Right atrium auricular region (tissue), 2 donors: ENCODE measurements around the gene RANBP3. TPM values are rescaled to one million over a fixed set of nuclear protein-coding genes. Genes with fewer than 3 reads are reported as not detected.
A peak's percentile ranks its signal among the peaks of the same experiment; 100 is the strongest.
"Not testable (repeated sequence)": the region's sequence is repeated elsewhere in the genome, so short reads cannot be mapped to it uniquely, and the experiment has no call there.

Experiments
- DNase-seq: peaks from one replicate; pipeline ENCODE4 v3.0.0-alpha.2; 2019; ENCODE audit warnings: low spot score
- H3K27ac ChIP-seq, 2 donors: fragments of 200-600 bp; sonication (generic); 1 replicate in 1 of 2; 2 replicates in 1 of 2; pipeline ENCODE4 v1.5.1; 2016 to 2019
- H3K27me3 ChIP-seq, 2 donors: fragments of 200-600 bp; sonication (generic); one replicate each; pipeline versions ENCODE4 v1.5.1 to v1.6.0; 2017 to 2019
- H3K36me3 ChIP-seq: fragments of 200-600 bp; sonication (generic); one replicate; pipeline ENCODE4 v1.5.1; 2016
- H3K4me1 ChIP-seq, 2 donors: fragments of 200-600 bp; sonication (generic); one replicate each; pipeline versions ENCODE4 v1.5.1 to v1.6.0; 2017 to 2019
- H3K4me3 ChIP-seq, 2 donors: fragments of 200-600 bp; sonication (generic); 1 replicate in 1 of 2; 2 replicates in 1 of 2; pipeline ENCODE4 v1.5.1; 2017 to 2019; ENCODE audit warnings: mild to moderate bottlenecking in 1 of 2, moderate library complexity in 1 of 2
- H3K9me3 ChIP-seq, 2 donors: fragments of 200-600 bp; sonication (generic); one replicate each; pipeline ENCODE4 v1.5.1; 2019
- total RNA-seq, 2 donors: library from RNA; depleted of rRNA; stranded (reverse); fragments of >200 nt; gene quantifications; one replicate each; pipeline ENCODE4 v1.1.0, GENCODE V29; 2016
- TF ChIP-seq, protein P1 (sequence below), 2 donors: fragments of 200-600 bp; sonication (generic); IDR thresholded peaks; one replicate each; pipeline ENCODE4 v1.5.1; 2019; ENCODE audit warnings: antibody characterized with exemption in 2 of 2

The RANBP3 gene
- total RNA-seq, 2 donors from 2014 or later, result 53.6 to 54.7 TPM

DNA sequence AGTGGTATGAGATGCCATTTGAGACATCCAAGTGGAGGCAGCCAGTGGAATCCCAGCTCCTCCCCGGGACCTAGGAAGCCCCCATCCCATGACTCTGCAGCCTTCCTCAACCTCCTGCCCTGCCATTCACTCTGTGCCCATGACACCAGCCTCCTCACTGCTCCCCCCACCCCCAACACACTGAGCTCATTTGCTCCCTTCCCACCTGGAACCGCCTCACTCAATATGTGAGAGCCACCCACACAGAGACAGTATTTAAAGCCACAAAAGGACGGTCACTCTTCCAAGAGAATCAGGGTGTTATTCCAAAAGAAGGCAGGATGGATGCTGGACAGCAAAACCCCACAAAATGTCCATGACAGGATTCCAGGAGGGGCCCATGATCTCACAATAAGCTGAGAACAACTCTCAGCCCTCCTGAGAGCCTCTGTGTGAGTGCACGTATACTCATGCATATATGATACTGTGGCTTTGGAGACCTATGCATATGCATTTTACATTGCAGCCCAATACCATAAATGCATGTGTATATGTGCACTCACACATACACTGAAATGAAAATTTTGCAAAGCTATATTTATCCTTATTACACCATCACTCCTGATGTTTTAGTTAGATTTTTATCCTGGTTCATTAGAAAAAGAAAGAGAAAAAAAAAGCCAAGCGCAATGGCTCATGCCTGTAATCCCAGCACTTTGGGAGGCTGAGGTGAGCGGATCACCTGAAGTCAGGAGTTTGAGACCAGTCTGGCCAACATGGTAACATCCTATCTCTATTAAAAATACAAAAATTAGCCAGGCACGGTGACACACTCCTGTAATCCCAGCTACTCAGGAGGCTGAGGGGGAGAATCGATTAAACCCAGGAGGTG is 10.8 kb upstream of the RANBP3 start:
- no peak for DNase-seq
- Histone ChIP-seq H3K4me1 (peaks cover 0 to 14% of the 10 kb centered on the region in 2 donors), H3K9me3 (no peaks in the 10 kb centered on the region), H3K27ac (no peak overlapping the region), H3K4me3 (no peak overlapping the region), H3K27me3 (no peaks in the 10 kb centered on the region), H3K36me3 (peaks cover 3% of the 10 kb centered on the region)
- TF ChIP-seq, protein P1, sequence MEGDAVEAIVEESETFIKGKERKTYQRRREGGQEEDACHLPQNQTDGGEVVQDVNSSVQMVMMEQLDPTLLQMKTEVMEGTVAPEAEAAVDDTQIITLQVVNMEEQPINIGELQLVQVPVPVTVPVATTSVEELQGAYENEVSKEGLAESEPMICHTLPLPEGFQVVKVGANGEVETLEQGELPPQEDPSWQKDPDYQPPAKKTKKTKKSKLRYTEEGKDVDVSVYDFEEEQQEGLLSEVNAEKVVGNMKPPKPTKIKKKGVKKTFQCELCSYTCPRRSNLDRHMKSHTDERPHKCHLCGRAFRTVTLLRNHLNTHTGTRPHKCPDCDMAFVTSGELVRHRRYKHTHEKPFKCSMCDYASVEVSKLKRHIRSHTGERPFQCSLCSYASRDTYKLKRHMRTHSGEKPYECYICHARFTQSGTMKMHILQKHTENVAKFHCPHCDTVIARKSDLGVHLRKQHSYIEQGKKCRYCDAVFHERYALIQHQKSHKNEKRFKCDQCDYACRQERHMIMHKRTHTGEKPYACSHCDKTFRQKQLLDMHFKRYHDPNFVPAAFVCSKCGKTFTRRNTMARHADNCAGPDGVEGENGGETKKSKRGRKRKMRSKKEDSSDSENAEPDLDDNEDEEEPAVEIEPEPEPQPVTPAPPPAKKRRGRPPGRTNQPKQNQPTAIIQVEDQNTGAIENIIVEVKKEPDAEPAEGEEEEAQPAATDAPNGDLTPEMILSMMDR (IDR thresholded peaks at IDR 0.05), result no peak

DNA sequence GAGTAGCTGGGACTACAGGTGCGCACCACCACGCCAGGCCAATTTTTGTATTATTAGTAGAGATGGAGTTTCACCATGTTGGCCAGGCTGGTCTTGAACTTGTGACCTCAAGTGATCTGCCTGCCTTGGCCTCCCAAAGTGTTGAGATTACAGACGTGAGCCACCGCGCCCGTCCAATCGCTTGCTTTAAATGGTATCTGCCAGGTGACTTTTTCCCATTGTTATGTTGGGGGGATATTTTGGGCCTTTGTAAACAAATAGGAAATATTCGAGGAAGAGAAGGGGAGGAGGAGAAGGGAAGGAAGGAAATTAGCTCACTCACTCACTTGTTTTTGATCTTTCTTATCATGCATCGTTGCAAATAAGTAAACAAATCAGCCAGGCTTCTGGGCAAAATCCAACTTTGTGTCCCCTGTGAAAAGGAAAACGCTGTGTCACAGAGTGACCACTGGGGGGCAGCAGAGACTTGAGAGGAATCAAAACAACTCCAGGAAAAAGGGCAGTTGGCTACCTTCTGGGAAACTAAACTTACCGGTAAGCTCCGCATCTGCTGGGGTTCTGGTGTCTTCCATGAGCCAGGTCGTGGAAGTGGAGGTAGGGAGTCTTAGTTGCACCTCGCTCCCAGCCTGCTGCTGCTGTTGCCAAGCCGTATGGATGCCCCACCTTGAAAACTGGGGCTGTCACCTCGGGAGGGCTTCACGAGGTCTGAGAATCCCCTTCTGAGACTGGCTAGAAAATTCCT is 9.3 kb upstream of the RANBP3 start:
- Histone ChIP-seq H3K9me3 (no peaks in the 10 kb centered on the region), H3K4me3 (peak overlapping the region; percentile 16 to 36), H3K4me1 (peaks cover 0 to 10% of the 10 kb centered on the region in 2 donors), H3K36me3 (no peaks in the 10 kb centered on the region), H3K27me3 (no peaks in the 10 kb centered on the region), H3K27ac (no peak overlapping the region)
- peak; percentile 81 for DNase-seq
- TF ChIP-seq, protein P1 (IDR thresholded peaks at IDR 0.05), result peak; percentile 91 to 97

DNA sequence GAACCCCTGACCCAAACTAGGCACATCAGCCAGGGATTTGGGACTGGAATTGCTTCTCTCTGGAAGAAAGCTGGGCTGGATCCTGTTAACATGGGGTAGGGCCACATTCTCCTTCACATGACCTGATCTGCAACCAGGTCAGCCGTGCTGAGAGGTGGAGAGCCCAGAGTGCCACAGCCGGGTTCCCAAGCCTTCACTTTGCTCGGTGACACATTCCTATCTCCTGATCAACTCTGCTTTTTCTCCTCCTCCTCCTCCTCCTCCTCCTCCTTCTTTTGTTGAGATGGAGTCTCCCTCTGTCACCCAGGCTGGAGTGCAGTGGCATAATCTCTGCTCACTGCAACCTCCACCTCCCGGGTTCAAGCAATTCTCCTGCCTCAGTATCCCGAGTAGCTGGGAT is 7.9 kb upstream of the RANBP3 start:
- H3K27ac ChIP-seq, H3K4me1 ChIP-seq, DNase-seq, H3K4me3 ChIP-seq, H3K9me3 ChIP-seq, H3K36me3 ChIP-seq, H3K27me3 ChIP-seq: not testable (repeated sequence)

DNA sequence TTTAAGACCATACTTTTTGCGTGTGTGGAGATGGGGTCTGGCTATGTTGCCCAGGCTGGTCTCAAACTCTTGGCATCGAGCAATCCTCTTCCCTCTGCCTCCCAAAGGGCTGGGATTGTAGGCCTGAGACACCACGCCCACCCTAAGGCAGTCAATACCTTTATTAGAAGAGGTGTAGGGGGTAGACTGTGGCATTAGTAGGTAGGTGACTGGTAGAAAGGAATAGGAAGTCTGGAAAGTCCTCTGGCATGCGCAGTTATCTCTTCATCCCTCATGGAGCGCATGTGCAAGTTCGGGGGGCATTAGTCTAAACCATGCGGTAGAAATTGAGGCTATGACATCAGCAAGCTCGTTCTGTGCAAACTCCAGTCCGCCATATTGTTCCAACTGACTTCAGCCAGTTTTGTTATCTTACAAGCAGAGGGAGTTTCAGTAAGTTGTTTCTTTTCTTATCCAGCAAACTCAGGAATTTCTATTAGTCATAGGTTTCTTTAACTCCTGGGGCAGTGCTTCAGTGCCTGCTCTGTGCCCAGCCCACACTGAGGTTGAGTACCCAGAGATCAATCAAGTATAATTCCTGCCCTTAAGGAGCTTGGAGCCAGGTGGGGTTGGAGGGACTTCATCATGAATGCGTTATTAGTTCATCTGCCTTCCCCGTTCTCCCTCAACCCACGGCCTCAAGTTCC is 7.3 kb upstream of the RANBP3 start:
- no peak overlapping the region for H3K4me3 ChIP-seq
- DNase-seq, result no peak
- H3K27me3 ChIP-seq, result no peaks in the 10 kb centered on the region
- H3K9me3 ChIP-seq, result no peaks in the 10 kb centered on the region
- H3K36me3 ChIP-seq, result no peaks in the 10 kb centered on the region
- TF ChIP-seq, protein P1 (IDR thresholded peaks at IDR 0.05), result no peak
- H3K27ac ChIP-seq, result no peak overlapping the region
- H3K4me1 ChIP-seq, result peaks cover 0 to 10% of the 10 kb centered on the region in 2 donors

DNA sequence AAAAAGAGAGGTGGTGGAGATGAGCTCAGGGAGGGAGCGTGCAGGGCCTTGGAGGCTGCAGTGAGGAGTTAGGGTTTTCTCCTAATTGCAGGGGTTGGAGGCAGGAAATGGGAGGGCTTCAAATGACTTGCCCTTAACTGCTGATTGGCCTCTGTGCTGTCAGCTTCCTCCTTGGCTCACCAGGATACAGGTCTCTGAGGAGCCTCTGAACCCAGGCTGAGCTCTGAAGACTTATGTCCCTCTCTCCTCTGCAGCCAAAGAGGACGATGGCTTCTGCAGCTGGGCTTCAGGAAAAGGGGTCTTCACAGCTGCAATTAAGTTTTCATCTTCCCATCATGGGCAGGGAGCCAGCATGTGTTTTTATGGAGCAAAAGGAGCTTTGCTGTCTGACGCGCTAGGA is 6.7 kb upstream of the RANBP3 start:
- H3K27me3 ChIP-seq, result no peaks in the 10 kb centered on the region
- TF ChIP-seq, protein P1 (IDR thresholded peaks at IDR 0.05), result no peak
- no peaks in the 10 kb centered on the region for H3K36me3 ChIP-seq
- H3K4me1 ChIP-seq, result peaks cover 0 to 16% of the 10 kb centered on the region in 2 donors
- H3K4me3 ChIP-seq, result no peak overlapping the region
- H3K9me3 ChIP-seq, result no peaks in the 10 kb centered on the region
- DNase-seq, result no peak
- H3K27ac ChIP-seq, result no peak overlapping the region
